H1 (cell line): Measurements from ENCODE around the gene FASTK. TPM values are rescaled to one million over a fixed set of nuclear protein-coding genes. Genes with fewer than 3 reads are reported as not detected.

ENCODE experiments used
- ASH2L ChIP-seq: fragments of 200-600, 300-600 bp; sonication (generic); IDR thresholded peaks from one replicate; pipeline ENCODE4 v1.7.1; 2017; ENCODE audit warnings: low read length
- BACH1 ChIP-seq: IDR thresholded peaks from 2 replicates; pipeline ENCODE4 v1.6.1; 2012; ENCODE audit warnings: low read length, improper control_type of control experiment
- BCL11A ChIP-seq, 2 experiments: IDR thresholded peaks; one replicate each; pipeline ENCODE4 v1.6.1; 2011; ENCODE audit warnings: low read depth in 2 of 2, low read length in 2 of 2, mild to moderate bottlenecking in 2 of 2
- RAD21 ChIP-seq, 2 experiments: IDR thresholded peaks in 1 of 2; conservative IDR thresholded peaks in 1 of 2; 2 replicates each; pipeline ENCODE4 v1.6.1; 2011; ENCODE audit warnings: low read depth in 2 of 2, low read length in 2 of 2, improper control_type of control experiment in 1 of 2, inconsistent platforms in 1 of 2, mild to moderate bottlenecking in 1 of 2, moderate library complexity in 1 of 2
- SIX5 ChIP-seq: IDR thresholded peaks from 2 replicates; pipeline ENCODE4 v1.6.1; 2011; ENCODE audit warnings: mild to moderate bottlenecking, low read depth, low read length
- SRF ChIP-seq: IDR thresholded peaks from 2 replicates; pipeline ENCODE4 v1.6.1; 2011; ENCODE audit warnings: mild to moderate bottlenecking, low read depth, low read length, moderate library complexity
- polyA plus RNA-seq, 7 experiments: library from polyadenylated mRNA; depleted of rRNA in 3 of 7; stranded (reverse) in 5 of 7; unstranded in 2 of 7; fragments of >200 nt in 5 of 7; fragments of 200-250 nt in 2 of 7; gene quantifications; 1 replicate in 5 of 7; 2 replicates in 1 of 7; 4 replicates in 1 of 7; pipeline versions ENCODE4 v1.2.1 to v1.2.3, GENCODE V29; 2011 to 2013; ENCODE audit warnings: missing spikeins in 2 of 7, mixed read lengths in 2 of 7
- total RNA-seq: library from RNA; stranded (reverse); fragmentation: NEBNext Ultra II Directional; extraction: Animal tissue kit (Norgen Biotek cat#: 25700); gene quantifications from 2 replicates; pipeline ENCODE4 v1.2.1, GENCODE V29; 2021
- TF ChIP-seq, protein P1 (sequence below): fragments of 300-600 bp; sonication (generic); IDR thresholded peaks from 2 replicates; pipeline ENCODE4 v1.7.1; 2012; ENCODE audit warnings: low read length, moderate library complexity, mild to moderate bottlenecking, inconsistent platforms; ENCODE audit not compliant: insufficient replicate concordance

The FASTK gene
- total and polyA plus RNA-seq, 2 of the 8 experiments (the other 6 are each of a cell fraction or from before 2014, with no cell fraction given) = 39.4 to 84.0 TPM

DNA sequence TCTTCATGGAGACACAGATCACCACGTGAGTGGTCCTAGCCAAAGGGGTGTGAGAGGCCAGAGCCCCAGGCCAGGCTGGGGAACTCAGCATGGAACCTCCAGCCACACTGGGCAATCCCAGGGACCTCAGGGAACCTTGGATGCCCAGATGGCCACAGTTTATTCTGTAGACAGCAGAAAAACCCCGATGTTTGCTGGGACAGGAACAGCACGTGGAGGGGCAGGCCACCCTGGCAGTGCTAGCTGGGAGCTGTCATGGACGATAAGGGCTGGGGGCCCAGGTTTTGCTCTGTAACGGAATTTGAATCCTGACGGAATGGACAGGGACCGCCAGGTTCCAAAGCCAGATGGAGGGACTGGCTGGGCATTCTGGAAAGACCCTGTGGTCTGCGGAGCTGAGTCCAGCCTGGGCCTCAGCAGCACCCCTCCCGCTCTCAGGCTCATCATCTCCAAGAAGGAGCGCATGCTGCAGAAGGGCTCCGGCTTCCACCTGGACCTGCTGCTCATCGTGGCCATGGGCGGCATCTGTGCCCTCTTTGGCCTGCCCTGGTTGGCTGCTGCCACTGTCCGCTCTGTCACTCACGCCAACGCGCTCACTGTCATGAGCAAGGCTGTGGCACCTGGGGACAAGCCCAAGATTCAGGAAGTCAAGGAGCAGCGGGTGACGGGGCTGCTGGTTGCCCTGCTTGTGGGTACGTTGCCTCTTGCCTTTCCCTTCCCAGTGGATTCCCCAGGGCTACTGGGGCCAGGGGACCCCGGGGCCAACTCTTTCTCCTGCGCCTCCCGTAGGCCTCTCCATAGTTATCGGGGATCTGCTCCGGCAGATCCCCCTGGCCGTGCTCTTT lies 5.6 kb downstream of the FASTK start (continued):
- TF ChIP-seq, protein P1, sequence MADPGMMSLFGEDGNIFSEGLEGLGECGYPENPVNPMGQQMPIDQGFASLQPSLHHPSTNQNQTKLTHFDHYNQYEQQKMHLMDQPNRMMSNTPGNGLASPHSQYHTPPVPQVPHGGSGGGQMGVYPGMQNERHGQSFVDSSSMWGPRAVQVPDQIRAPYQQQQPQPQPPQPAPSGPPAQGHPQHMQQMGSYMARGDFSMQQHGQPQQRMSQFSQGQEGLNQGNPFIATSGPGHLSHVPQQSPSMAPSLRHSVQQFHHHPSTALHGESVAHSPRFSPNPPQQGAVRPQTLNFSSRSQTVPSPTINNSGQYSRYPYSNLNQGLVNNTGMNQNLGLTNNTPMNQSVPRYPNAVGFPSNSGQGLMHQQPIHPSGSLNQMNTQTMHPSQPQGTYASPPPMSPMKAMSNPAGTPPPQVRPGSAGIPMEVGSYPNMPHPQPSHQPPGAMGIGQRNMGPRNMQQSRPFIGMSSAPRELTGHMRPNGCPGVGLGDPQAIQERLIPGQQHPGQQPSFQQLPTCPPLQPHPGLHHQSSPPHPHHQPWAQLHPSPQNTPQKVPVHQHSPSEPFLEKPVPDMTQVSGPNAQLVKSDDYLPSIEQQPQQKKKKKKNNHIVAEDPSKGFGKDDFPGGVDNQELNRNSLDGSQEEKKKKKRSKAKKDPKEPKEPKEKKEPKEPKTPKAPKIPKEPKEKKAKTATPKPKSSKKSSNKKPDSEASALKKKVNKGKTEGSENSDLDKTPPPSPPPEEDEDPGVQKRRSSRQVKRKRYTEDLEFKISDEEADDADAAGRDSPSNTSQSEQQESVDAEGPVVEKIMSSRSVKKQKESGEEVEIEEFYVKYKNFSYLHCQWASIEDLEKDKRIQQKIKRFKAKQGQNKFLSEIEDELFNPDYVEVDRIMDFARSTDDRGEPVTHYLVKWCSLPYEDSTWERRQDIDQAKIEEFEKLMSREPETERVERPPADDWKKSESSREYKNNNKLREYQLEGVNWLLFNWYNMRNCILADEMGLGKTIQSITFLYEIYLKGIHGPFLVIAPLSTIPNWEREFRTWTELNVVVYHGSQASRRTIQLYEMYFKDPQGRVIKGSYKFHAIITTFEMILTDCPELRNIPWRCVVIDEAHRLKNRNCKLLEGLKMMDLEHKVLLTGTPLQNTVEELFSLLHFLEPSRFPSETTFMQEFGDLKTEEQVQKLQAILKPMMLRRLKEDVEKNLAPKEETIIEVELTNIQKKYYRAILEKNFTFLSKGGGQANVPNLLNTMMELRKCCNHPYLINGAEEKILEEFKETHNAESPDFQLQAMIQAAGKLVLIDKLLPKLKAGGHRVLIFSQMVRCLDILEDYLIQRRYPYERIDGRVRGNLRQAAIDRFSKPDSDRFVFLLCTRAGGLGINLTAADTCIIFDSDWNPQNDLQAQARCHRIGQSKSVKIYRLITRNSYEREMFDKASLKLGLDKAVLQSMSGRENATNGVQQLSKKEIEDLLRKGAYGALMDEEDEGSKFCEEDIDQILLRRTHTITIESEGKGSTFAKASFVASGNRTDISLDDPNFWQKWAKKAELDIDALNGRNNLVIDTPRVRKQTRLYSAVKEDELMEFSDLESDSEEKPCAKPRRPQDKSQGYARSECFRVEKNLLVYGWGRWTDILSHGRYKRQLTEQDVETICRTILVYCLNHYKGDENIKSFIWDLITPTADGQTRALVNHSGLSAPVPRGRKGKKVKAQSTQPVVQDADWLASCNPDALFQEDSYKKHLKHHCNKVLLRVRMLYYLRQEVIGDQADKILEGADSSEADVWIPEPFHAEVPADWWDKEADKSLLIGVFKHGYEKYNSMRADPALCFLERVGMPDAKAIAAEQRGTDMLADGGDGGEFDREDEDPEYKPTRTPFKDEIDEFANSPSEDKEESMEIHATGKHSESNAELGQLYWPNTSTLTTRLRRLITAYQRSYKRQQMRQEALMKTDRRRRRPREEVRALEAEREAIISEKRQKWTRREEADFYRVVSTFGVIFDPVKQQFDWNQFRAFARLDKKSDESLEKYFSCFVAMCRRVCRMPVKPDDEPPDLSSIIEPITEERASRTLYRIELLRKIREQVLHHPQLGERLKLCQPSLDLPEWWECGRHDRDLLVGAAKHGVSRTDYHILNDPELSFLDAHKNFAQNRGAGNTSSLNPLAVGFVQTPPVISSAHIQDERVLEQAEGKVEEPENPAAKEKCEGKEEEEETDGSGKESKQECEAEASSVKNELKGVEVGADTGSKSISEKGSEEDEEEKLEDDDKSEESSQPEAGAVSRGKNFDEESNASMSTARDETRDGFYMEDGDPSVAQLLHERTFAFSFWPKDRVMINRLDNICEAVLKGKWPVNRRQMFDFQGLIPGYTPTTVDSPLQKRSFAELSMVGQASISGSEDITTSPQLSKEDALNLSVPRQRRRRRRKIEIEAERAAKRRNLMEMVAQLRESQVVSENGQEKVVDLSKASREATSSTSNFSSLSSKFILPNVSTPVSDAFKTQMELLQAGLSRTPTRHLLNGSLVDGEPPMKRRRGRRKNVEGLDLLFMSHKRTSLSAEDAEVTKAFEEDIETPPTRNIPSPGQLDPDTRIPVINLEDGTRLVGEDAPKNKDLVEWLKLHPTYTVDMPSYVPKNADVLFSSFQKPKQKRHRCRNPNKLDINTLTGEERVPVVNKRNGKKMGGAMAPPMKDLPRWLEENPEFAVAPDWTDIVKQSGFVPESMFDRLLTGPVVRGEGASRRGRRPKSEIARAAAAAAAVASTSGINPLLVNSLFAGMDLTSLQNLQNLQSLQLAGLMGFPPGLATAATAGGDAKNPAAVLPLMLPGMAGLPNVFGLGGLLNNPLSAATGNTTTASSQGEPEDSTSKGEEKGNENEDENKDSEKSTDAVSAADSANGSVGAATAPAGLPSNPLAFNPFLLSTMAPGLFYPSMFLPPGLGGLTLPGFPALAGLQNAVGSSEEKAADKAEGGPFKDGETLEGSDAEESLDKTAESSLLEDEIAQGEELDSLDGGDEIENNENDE = no peak
- no peak for TF ChIP-seq SIX5
- TF ChIP-seq BACH1 = no peak
- TF ChIP-seq ASH2L = no peak
- TF ChIP-seq BCL11A (IDR thresholded peaks at IDR 0.05; ENCODE audit: low read depth in 2 of 2, low read length in 2 of 2) = no peak
- TF ChIP-seq SRF = no peak
- TF ChIP-seq RAD21 (IDR thresholded peaks at IDR 0.05 in 1 of 2, conservative IDR thresholded peaks at IDR 0.05 in 1 of 2; ENCODE audit: low read depth in 2 of 2, low read length in 2 of 2) = no peak
- TF ChIP-seq, all 59 proteins: peak for 1
